ENCODE results near the gene CLEC16A.

GRCh38 chr16:10945065-10945787 is 862 bp downstream of the CLEC16A start:
- TF ChIP-seq CTCF (IDR thresholded peaks at IDR 0.05), result no peak
- TF ChIP-seq EZH2 (IDR thresholded peaks at IDR 0.05), result no peak
